GM21390 (cell line): ENCODE data around the gene CALCOCO2.
A peak's percentile ranks its signal among the peaks of the same experiment; 100 is the strongest.
"Not testable (repeated sequence)": the region's sequence is repeated elsewhere in the genome, so short reads cannot be mapped to it uniquely, and the experiment has no call there.

ENCODE experiments used
- ATAC-seq: cut with Tn5 transposase; IDR thresholded peaks from one replicate; pipeline ENCODE4 v1.9.1; 2021; ENCODE audit not compliant: unreplicated experiment

Gene CALCOCO2

GRCh38 chr17:48830840-48831548, at the start of gene CALCOCO2:
Gene CALCOCO2 (plus strand): TSS chr17:48831035. CDS start chr17:48841708, 10,673 bp downstream.
- ATAC-seq = peak; percentile 70

DNA sequence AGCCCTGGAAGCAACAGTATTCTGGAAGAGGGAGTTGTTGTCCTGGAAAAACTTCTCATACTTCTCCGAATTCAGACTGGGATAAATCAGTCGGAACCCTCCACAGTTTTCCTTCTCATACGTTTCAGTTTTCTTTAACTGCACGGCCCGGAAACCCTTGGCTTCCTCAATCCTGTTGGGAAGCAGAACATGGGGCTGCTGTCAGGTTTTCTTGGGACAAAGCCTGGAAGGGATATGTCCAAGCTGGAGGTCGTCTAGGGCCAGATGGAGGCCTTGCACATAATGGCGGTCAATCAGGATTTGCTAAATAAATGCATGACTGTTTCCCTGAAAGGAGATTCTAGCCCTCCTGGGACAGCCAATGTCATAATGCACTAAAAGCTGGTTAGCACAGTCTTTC, 43.0 kb upstream of the CALCOCO2 start:
- no peak for ATAC-seq

DNA sequence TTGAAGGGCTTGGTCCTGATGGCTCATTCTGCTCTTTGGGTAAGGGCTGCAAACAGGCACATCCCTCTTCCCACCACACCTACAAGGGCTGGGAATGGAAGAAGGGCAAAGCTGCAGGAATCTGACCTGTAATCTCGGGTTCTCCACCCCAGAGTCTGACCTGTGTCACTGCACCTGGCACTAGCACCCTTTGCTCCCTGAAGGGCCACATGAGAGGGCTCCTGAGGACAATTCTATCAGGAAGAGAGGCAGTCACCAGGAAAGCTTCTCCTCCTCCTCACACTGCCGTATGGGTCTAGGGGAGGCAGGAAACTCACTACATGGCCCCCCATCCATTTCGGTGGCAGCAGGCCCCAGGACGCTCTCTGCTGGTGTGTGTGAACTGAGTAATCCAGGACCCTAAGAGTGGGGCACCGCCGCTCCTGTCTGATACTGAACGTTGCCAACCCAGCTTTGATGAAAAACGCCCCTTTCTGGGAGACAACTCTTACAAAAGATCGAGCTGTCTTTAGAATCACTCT, 40.2 kb upstream of the CALCOCO2 start:
- ATAC-seq = no peak

- ATAC-seq = no peak
Observed at GRCh38 chr17:48791128-48792032, 39.5 kb upstream of the CALCOCO2 start.

- no peak for ATAC-seq
Observed at GRCh38 chr17:48792033-48792798, 38.6 kb upstream of the CALCOCO2 start.

DNA sequence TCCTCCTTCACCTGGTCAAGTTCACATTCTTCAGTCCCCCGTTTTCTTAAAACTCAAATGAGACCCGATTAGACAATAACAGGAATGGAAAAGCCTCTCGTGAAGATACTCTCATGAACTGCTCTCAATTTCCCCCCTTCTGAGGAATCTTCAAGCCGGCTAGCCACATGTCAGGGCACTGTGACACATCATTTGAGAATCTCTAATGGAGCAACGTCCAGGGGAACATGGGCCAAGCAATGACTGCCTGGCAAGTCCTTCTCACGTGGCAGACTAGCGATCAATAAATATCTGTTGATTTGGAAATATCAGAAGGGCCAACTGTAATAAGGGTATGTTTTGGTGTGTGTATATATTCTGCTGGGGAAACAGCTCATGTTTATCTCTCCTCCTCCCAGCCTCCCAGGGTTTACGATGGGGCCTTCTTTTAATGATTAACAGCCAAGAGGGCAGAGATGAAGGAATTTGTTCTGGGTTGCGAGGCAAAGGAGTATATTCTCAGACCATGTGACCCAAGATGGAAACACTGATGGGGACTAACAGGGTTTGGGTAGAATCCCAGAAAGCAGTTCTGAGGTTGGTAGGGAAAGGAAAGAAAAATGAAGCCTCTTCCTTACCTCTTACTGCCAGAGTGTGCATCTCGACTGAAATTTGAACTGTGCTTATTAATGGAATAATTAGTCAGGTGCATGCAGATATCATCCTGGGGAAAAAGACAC, 35.2 kb upstream of the CALCOCO2 start:
- ATAC-seq = no peak

GRCh38 chr17:48796163-48796522, 34.7 kb upstream of the CALCOCO2 start:
- not testable (repeated sequence) for ATAC-seq

DNA sequence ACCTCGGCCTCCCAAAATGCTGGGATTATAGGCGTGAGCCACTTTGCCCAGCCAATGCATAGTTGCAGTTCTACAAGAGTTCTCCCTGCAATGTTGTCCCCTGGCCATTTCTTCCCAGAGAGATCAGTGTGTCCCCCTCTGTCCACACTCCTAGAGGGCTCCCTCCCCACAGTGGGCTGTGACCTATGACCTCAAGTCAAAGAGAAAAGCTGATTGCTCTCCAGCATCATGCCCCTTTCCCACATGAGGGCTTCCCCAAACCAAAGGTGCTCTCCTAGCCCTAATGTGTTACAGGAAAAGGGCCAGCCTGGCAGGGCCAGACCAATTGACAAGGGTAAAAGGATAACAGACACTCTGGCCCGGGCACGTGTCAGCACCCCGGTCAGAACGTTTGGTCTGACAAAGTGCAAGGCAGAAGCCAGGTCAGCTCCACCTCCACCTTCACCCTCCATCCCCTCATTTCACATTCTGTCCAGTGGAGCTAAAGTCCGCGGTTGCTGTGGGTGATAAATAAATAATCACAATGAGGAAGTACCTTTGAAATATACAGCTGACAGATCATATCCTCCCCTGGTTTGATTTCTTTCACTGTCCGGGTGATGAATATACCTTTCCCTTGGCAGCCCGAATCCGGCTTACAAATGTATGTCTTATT, 31.6 kb upstream of the CALCOCO2 start:
- ATAC-seq = no peak

- no peak for ATAC-seq
Observed at GRCh38 chr17:48800626-48801217, 30.1 kb upstream of the CALCOCO2 start.

- ATAC-seq = no peak
Observed at GRCh38 chr17:48804936-48805411, 25.9 kb upstream of the CALCOCO2 start.

GRCh38 chr17:48809182-48809581, 21.7 kb upstream of the CALCOCO2 start:
- no peak for ATAC-seq

GRCh38 chr17:48812001-48812400, 18.8 kb upstream of the CALCOCO2 start:
- ATAC-seq = no peak

GRCh38 chr17:48814504-48814903, 16.3 kb upstream of the CALCOCO2 start:
- no peak for ATAC-seq

DNA sequence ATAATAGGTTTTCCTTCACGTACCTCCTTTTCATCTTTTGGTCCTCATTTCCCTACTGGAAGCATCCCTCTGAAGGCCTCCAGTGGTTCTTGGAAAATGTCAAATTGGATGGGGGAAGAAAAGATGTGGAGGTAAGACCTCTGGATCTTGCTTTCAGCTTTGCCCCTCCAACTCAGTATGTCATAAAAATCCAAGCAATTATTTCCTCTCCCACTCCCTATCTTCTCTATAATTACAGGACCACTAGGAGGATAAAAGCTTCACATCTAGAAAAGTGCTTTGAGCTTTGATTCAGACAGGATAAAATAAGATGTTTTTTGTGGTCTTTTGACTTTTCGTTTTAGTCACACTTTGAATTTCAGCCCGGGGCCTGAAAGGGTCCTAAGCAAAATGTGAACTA, 15.5 kb upstream of the CALCOCO2 start:
- ATAC-seq = no peak

GRCh38 chr17:48816438-48816773, 14.4 kb upstream of the CALCOCO2 start:
- ATAC-seq = no peak

GRCh38 chr17:48816774-48817590, 13.9 kb upstream of the CALCOCO2 start, which contains the start of gene TTLL6:
Gene TTLL6 (minus strand): TSS chr17:48817229. CDS start chr17:48817072, 157 bp downstream.
- peak; percentile 88 for ATAC-seq

- no peak for ATAC-seq
Observed at GRCh38 chr17:48818361-48818841, 12.4 kb upstream of the CALCOCO2 start.

GRCh38 chr17:48819466-48819865, 11.4 kb upstream of the CALCOCO2 start:
- ATAC-seq = no peak
